Stomach (tissue), 9 donors: ENCODE results near the gene SLC12A1. TPM values are rescaled to one million over a fixed set of nuclear protein-coding genes. Genes with fewer than 3 reads are reported as not detected.

Experiments used
- DNase-seq, 2 donors: peaks; one replicate each; pipeline versions ENCODE4 v3.0.0 to v3.0.0-alpha.2; 2013 to 2019
- H3K27ac ChIP-seq, 5 donors: fragments of 200-600 bp in 4 of 5; sonication (generic) in 4 of 5; one replicate each; pipeline ENCODE4 v1.5.1; 2013 to 2019; ENCODE audit warnings: mild to moderate bottlenecking in 1 of 5, moderate library complexity in 1 of 5
- H3K27me3 ChIP-seq, 3 donors: fragments of 200-600 bp; sonication (generic); one replicate each; pipeline ENCODE4 v1.5.1; 2017 to 2019; ENCODE audit warnings: mixed run types in 1 of 3
- H3K36me3 ChIP-seq, 4 donors: fragments of 200-600 bp; sonication (generic); 1 replicate in 3 of 4; 2 replicates in 1 of 4; pipeline ENCODE4 v1.5.1; 2016 to 2019
- H3K4me1 ChIP-seq, 4 donors: fragments of 200-600 bp; sonication (generic); one replicate each; pipeline ENCODE4 v1.5.1; 2016 to 2019
- H3K4me3 ChIP-seq, 4 donors: fragments of 200-600 bp; sonication (generic) in 3 of 4; one replicate each; pipeline ENCODE4 v1.5.1; 2016 to 2019; ENCODE audit warnings: mild to moderate bottlenecking in 1 of 4
- H3K9me3 ChIP-seq, 4 donors: fragments of 200-600 bp; sonication (generic); one replicate each; pipeline ENCODE4 v1.5.1; 2016 to 2019
- CTCF ChIP-seq, 7 experiments: fragments of 450-650 bp in 4 of 7; fragments of 200-600 bp in 3 of 7; sonication (generic) in 3 of 7; IDR thresholded peaks; one replicate each; pipeline ENCODE4 v1.5.1; 2016 to 2019; ENCODE audit warnings: antibody characterized with exemption in 7 of 7, control low read depth in 2 of 7, mild to moderate bottlenecking in 1 of 7
- EP300 ChIP-seq: sonication (generic); formaldehyde crosslinking; IDR thresholded peaks from one replicate; pipeline ENCODE4 v1.6.1; 2017; ENCODE audit warnings: antibody characterized with exemption
- POLR2A ChIP-seq, 4 donors: fragments of 450-650 bp; IDR thresholded peaks; one replicate each; pipeline ENCODE4 v1.6.1; 2016; ENCODE audit warnings: antibody characterized with exemption in 4 of 4, control low read depth in 2 of 4, mild to moderate bottlenecking in 1 of 4, moderate library complexity in 1 of 4
- POLR2AphosphoS5 ChIP-seq, 3 donors: sonication (generic); formaldehyde crosslinking; IDR thresholded peaks; one replicate each; pipeline ENCODE4 v1.6.1; 2016; ENCODE audit warnings: antibody characterized with exemption in 3 of 3
- WGBS, 5 donors: extraction: QIAGEN DNeasy Blood & Tissue Kit in 3 of 5; methylation state at CpG; one replicate each; pipeline versions ENCODE4 v1.1.5 to v1.1.7; 2013 to 2018; 5-methylcytosine and 5-hydroxymethylcytosine counted together
- intact Hi-C: fragments of 100-400 bp; cut with DNase I; formaldehyde crosslinking; loops from one replicate; pipeline ENCODE4 v1.15.1; 2023; ENCODE audit warnings: low total_unique reads
- polyA plus RNA-seq, 3 donors: library from polyadenylated mRNA; stranded (reverse); fragments of 200-250 nt; gene quantifications; one replicate each; pipeline ENCODE4 v1.2.3, GENCODE V29; 2013
- total RNA-seq, 5 donors: library from RNA; depleted of rRNA; stranded (reverse); fragments of >200 nt; gene quantifications; one replicate each; pipeline versions ENCODE4 v1.1.0 to v1.2.3, GENCODE V29; 2014 to 2016
- donor health status: healthy with polysubstance abuse.
- donor health status: Bipolar disorder and iron deficiency.
- donor health status: healthy.

Gene SLC12A1
- total and polyA plus RNA-seq, 8 donors: 0.92 TPM; not detected in 7

- Histone ChIP-seq H3K9me3 (no peaks in the 10 kb centered on the region), H3K4me1 (no peaks in the 10 kb centered on the region), H3K27ac (no peak overlapping the region), H3K27me3 (no peaks in the 10 kb centered on the region), H3K4me3 (no peak overlapping the region), H3K36me3 (no peaks in the 10 kb centered on the region)
- DNase-seq: no peak
- no peak for TF ChIP-seq POLR2AphosphoS5 (IDR thresholded peaks at IDR 0.05)
- no peak for TF ChIP-seq POLR2A (IDR thresholded peaks at IDR 0.05)
- no peak for TF ChIP-seq EP300
- TF ChIP-seq CTCF (IDR thresholded peaks at IDR 0.05): no peak
- 79 to 93% (median 87%) methylated on average over 4 of the region's 4 CpGs for WGBS, 5 donors
- intact Hi-C loops: no loop called here
Observed at GRCh38 chr15:48221885-48222284, 15.8 kb downstream of the SLC12A1 start.

- TF ChIP-seq EP300 (no peak), CTCF (IDR thresholded peaks at IDR 0.05) (no peak), POLR2AphosphoS5 (IDR thresholded peaks at IDR 0.05) (no peak), POLR2A (IDR thresholded peaks at IDR 0.05) (no peak)
- Histone ChIP-seq H3K4me1 (no peaks in the 10 kb centered on the region), H3K4me3 (no peak overlapping the region), H3K27me3 (no peaks in the 10 kb centered on the region), H3K27ac (no peak overlapping the region), H3K9me3 (no peaks in the 10 kb centered on the region), H3K36me3 (no peaks in the 10 kb centered on the region)
- intact Hi-C loops: no loop called here
- WGBS, 5 donors: 35 to 67% (median 44%) methylated on average over 1 of the region's 1 CpG
- no peak for DNase-seq
Observed at GRCh38 chr15:48222627-48223026, 16.5 kb downstream of the SLC12A1 start.

DNA sequence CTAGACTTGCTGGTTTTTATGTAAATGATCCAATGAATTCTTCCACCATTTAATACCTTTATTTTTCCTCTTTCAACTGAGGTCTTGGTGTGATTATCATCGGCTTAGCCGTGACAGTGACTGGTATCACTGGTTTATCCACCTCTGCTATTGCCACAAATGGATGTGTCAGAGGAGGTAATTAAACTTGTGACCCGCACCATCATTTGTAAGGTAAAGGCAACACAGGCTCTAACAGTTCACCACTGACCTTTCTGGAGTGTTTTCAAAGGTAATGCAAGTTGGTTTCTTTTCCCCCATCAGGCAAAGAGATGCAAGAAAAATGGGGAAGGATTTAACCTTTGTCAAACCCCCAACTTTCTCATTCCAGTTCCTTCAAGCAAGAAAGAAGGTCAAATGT is 19.7 kb downstream of the SLC12A1 start:
- no peak for DNase-seq
- TF ChIP-seq POLR2A (IDR thresholded peaks at IDR 0.05) (no peak), CTCF (IDR thresholded peaks at IDR 0.05) (no peak), EP300 (no peak), POLR2AphosphoS5 (IDR thresholded peaks at IDR 0.05) (no peak)

GRCh38 chr15:48230498-48230897 is 24.4 kb downstream of the SLC12A1 start:
- H3K9me3 ChIP-seq: no peaks in the 10 kb centered on the region
- H3K27me3 ChIP-seq: no peaks in the 10 kb centered on the region
- H3K4me3 ChIP-seq: no peak overlapping the region
- intact Hi-C loops: no loop called here
- no peaks in the 10 kb centered on the region for H3K36me3 ChIP-seq
- no peak for DNase-seq
- no peak overlapping the region for H3K27ac ChIP-seq
- H3K4me1 ChIP-seq: no peaks in the 10 kb centered on the region
- TF ChIP-seq EP300 (no peak), POLR2A (IDR thresholded peaks at IDR 0.05) (no peak)
- 82 to 91% (median 87%) methylated on average over 5 of the region's 5 CpGs for WGBS, 5 donors

More for the DNA sequence above, 19.7 kb downstream of the SLC12A1 start:
- Histone ChIP-seq H3K36me3 (no peaks in the 10 kb centered on the region), H3K27me3 (no peaks in the 10 kb centered on the region), H3K4me3 (no peak overlapping the region), H3K27ac (no peak overlapping the region), H3K9me3 (no peaks in the 10 kb centered on the region), H3K4me1 (no peaks in the 10 kb centered on the region)
- intact Hi-C loops: no loop called here
- WGBS, 5 donors: 34 to 56% (median 44%) methylated on average over 3 of the region's 3 CpGs

DNA sequence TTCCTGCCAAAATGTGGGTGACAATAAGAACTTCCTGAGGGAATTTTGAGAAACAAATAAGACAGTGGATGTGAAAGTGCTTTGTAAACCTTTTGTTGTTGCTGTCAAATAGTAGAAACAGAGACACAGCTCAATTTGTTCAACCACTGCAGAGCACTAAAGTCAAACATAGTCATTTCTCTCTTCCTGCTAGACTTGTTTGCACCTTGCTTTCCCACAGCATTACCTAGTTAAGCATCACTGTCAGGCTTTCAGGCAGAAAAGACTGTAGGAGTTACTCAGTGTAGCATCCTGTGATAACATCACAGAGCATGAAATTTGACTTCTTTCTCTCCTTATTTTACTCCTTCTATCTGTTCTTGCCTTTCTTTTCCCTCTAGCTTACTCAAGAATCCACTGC is 27.1 kb downstream of the SLC12A1 start:
- no peaks in the 10 kb centered on the region for H3K36me3 ChIP-seq
- TF ChIP-seq POLR2A (IDR thresholded peaks at IDR 0.05): no peak
- TF ChIP-seq CTCF (IDR thresholded peaks at IDR 0.05): no peak
- TF ChIP-seq EP300: no peak
- no peak for TF ChIP-seq POLR2AphosphoS5 (IDR thresholded peaks at IDR 0.05)
- intact Hi-C loops: no loop called here
- no peaks in the 10 kb centered on the region for H3K9me3 ChIP-seq
- DNase-seq: no peak
- H3K4me3 ChIP-seq: no peak overlapping the region
- H3K27ac ChIP-seq: no peak overlapping the region
- no peaks in the 10 kb centered on the region for H3K4me1 ChIP-seq
- H3K27me3 ChIP-seq: no peaks in the 10 kb centered on the region
